NCI-H446 treated with DMSO at 0.1 percent for 48 hours (cell line): ENCODE data around the gene CRADD.
"Not testable (repeated sequence)": the region's sequence is repeated elsewhere in the genome, so short reads cannot be mapped to it uniquely, and the experiment has no call there.

Experiments
- DNase-seq: peaks from one replicate; lab custom pipeline; 2025; lab: John Stamatoyannopoulos, UW

CRADD gene

DNA sequence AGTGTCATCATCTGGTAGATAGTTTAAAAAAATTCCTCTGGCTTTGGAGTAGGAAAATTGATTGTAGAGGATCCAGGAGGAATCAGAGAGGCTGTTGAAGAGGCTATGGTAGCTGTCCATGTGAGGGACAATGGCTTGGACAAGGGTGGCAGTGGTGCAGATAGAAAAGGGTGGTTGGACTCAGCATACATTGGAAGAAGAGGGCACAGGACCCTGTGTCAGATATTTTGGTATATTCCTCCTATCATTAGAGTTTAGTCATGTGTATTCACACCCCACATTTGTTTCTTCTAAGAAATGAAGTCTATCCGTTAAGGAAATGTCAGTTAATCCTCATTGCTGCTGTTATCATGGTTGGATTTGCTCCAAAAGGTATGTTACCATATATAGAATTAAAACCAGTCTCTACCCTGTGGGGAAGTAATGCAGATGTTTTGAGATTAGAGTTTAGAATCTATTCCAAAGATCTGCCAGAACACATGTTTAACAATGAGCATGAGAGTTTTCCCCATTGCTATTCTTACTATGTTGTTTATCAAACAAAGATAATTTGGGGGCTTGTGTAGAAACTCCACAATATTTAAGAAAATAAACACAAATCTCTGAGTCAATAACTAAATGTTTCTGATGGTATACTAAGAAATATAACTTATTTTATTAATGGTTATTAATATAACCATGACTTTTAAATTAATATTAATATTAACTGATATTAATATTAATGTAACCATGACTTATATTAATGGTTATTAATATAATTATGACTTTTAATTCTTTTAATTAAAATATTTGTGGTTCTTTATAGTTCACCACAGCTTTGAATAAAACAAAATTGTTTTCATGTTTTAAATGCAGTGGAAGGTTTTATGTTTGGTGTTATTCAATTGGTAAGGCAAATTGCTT lies 80.9 kb downstream of the CRADD start:
- no peak for DNase-seq

- no peak for DNase-seq
Measured at GRCh38 chr12:93758801-93759373, 81.7 kb downstream of the CRADD start.

DNA sequence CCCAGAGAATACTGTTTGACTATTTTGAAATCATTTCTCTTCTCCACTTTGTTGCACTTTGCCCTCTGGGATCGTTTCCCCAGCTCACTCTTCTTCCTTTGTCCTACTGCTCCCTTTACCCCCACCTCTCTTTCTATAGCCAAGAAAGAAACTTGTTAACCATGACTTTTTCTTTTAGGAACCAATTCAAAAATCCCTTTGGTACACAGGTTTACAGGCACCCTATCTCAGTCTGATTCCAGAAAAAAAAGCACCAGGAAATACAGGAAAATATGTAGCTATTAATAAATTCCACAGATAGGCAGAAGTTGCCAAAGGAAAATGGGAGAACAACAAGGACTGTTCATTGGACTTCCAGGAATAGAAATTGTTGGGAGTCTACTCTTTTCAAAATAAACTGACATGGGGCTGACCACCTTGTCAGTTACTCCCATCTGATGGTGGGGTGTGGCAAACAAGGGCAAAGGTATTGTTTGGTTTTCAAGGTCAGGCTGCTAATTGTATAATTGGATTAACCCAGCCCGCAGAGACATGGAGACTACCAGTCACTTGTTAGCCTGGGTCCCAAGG lies 82.4 kb downstream of the CRADD start:
- no peak for DNase-seq

GRCh38 chr12:93760275-93760875 lies 83.2 kb downstream of the CRADD start:
- DNase-seq = no peak

- DNase-seq = no peak
Measured at GRCh38 chr12:93762059-93762719, 85.0 kb downstream of the CRADD start.

- no peak for DNase-seq
Measured at GRCh38 chr12:93762912-93763553, 85.9 kb downstream of the CRADD start.

DNA sequence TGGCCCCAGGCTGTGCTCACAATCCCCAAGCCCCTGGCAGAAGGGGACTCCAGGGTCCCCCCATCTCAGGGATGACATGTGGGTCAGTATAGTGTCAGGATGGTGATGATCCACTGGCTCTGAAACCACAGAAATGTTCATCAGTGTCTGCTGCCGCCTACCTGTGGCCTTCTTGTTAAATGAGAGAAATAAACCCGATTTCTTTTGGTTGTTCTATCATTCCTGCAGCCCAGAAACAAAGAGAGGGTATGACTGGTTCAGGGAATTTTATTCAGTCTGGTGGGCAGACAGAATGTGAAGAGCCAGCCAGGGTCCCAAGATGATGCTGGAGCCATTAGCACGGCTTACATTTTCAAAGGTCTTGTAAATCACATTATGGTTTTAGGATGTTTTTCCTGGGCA lies 86.6 kb downstream of the CRADD start:
- DNase-seq = peak; percentile 86

GRCh38 chr12:93766371-93766770 lies 89.2 kb downstream of the CRADD start:
- no peak for DNase-seq

- DNase-seq = peak; percentile 92
Measured at GRCh38 chr12:93766796-93767523, 89.8 kb downstream of the CRADD start.

- DNase-seq = peak; percentile 86
Measured at GRCh38 chr12:93767524-93767863, 90.3 kb downstream of the CRADD start.

DNA sequence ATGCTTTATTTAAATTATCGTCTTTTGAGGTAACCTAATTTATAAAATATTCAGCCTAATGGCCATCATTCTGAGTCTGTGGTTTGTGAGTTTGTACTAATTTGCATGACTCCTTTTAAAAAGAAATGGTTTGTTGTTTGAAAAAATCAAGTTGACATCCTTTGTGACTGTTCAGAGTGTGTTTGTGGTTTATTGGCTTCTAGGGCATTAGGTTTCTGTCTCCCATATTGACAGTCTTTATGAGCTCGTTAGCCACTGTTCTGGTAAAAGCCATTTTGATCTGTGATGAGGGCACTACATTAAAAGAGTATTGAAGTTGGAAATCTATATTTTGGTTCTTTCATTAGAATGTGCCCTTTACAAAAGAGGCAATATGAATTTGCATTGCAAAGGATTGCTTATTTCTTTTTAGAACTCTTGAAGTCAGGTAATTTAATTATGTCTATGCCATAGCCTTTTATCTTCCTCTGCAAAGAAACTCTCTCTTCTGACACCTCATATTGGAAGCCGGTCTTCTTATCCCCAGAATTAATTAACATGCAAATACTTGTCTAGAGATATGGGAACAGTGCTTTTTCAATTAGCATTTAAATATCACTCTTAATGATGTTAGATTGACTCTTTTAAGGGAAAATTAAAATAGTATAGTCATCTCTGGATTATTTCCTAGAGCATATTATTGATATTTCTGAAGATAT lies 95.0 kb downstream of the CRADD start:
- DNase-seq = no peak

GRCh38 chr12:93773122-93773871 lies 96.1 kb downstream of the CRADD start:
- DNase-seq = no peak

GRCh38 chr12:93776581-93777018 lies 99.4 kb downstream of the CRADD start:
- no peak for DNase-seq

- DNase-seq = no peak
Measured at GRCh38 chr12:93777254-93777653, 100.1 kb downstream of the CRADD start.

DNA sequence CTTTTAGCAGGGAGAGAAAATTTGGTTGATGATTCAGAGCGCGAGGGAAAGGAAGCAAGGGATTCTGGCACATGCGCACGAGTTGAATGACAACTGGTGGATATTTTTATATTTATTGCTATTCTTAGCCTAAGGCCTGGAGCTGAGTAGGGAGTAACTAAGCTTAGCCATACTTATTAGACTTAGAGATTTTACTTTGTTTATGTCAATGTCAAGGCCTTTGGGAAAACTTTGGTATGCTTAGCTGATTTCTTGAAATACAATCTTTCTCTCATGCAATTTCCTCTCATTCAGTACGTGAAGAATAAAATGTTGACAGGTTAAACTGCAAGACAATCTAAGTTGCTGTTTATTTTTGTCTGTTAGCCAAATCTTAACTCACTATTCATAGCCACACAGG lies 101.1 kb downstream of the CRADD start:
- DNase-seq = peak; percentile 56

DNA sequence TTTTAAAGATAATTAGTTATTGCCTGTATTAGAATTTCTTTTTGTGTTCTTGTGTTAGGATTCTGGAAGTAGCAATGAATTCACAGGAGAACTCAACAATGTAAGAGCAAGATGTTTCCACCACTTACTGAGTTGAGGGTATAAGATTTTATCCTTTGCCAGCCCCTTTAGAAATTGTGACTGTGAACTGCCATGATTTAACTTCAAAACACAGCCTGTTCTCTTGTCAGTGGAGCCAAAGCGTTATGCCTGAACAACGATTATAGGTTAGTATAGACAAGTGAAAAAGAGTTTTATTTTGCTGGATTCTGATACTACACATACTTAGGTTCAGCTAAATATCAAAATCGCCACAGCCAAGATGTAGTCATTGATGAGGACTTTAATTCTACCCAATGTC lies 101.6 kb downstream of the CRADD start:
- DNase-seq = no peak

GRCh38 chr12:93780101-93780641 lies 103.0 kb downstream of the CRADD start:
- no peak for DNase-seq

DNA sequence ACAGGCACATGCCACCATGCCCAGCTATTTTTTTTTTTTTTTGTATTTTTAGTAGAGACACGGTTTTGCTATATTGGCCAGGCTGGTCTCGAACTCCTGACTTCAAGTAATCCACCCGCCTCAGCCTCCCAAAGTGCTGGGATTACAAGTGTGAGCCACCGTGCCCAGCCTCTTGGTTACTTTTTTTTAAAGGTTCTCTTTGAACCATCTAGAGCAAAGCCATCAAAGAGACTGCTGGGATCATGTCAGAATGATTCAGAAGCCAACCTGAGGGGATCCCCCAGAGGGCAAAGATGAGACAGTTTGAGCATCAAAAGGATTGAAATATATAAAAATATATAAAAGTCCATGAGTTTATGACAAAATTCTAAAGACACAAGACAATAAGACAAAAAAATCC lies 103.7 kb downstream of the CRADD start:
- DNase-seq = not testable (repeated sequence)

DNA sequence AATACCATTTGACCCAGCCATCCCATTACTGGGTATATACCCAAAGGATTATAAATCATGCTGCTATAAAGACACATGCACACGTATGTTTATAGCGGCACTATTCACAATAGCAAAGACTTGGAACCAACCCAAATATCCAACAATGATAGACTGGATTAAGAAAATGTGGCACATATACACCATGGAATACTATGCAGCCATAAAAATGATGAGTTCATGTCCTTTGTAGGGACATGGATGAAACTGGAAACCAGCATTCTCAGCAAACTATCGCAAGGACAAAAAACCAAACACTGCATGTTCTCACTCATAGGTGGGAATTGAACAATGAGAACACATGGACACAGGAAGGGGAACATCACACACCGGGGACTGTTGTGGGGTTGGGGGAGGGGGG lies 104.8 kb downstream of the CRADD start:
- not testable (repeated sequence) for DNase-seq
